Measurements from ENCODE around the gene RPS6KA5. TPM values are rescaled to one million over a fixed set of nuclear protein-coding genes. Genes with fewer than 3 reads are reported as not detected.

RPS6KA5 gene
- total RNA-seq, 2 donors from 2014 or later = 22.1 to 23.3 TPM

- intact Hi-C loops (cut with DNase I, micrococcal nuclease) = loop anchor here in 1 of 2 donors (10.0 kb wide), 1 partner anchor 269 kb away; no protein-coding TSS in a partner anchor
- DNase-seq (no peak), ATAC-seq (no peak)
Measured at GRCh38 chr14:90905531-90905930, 154.9 kb downstream of the RPS6KA5 start.

DNA sequence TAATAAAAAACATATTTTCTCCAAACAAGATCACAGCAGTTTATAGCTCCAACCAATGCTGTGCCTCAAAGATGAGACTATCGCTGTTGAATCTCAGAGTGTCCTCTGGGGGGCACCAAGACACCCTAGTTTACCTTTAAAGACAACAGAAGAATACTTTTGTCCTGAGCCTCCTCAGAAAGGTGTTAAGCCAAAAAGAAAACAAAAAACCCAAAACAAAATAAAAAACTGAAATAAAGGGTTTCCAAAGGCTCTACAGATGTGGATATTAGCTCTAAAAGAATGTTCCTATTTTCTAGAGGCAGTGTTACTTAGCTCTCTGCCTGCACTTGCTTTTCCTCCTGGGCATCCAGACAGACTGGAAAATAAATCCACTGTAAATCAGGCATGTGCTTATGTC is 157.3 kb downstream of the RPS6KA5 start:
- DNase-seq (peak; percentile 45 to 46), ATAC-seq (peak; percentile 96)
- intact Hi-C loops (cut with DNase I, micrococcal nuclease) = loop anchor here (2.0 to 10.0 kb wide), 3 partner anchors 270 to 384 kb away; no protein-coding TSS in a partner anchor

DNA sequence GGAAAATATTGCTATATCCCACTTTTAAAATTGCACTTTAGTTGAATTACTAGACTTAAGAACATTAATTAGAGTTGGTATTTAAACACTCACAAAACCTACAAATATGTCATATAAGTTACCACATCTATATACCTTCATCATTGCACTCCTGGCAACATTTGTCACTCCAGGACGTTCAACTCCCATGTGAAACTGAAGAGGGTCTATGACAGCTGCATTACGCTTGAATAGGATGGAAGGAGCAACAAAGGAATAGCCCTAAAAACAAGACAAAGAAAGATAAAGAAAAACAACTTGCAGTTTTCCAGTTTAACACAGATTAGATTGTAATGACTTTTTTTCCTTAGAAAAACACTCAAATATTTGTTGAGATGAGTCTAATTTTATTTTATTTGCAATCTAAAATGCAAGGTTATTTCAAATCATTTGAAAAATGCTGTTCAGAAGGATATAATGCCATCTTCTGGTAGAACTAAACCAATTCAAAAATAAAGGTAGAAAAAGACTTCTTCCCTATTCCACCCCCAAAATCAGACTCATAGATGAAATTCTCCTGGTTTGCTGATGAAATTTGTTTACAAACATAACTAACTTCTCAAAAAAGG is 159.9 kb downstream of the RPS6KA5 start:
- intact Hi-C loops (cut with DNase I, micrococcal nuclease) = loop anchor here (5.0 to 10.0 kb wide), 2 partner anchors 274 to 387 kb away; no protein-coding TSS in a partner anchor
- no peak for ATAC-seq

GRCh38 chr14:90897022-90897421 is 163.4 kb downstream of the RPS6KA5 start:
- peak; percentile 46 to 50 for DNase-seq
- intact Hi-C loops (cut with DNase I, micrococcal nuclease) = loop anchor here in 1 of 2 donors (10.0 kb wide), 1 partner anchor 168 kb away; the partner anchor contains the start of gene RPS6KA5
- peak; percentile 94 for ATAC-seq

More for the DNA sequence above, 159.9 kb downstream of the RPS6KA5 start:
- DNase-seq = no peak

- ATAC-seq (no peak), DNase-seq (no peak)
- intact Hi-C loops (cut with DNase I, micrococcal nuclease) = loop anchor here in 1 of 2 donors (10.0 kb wide), 1 partner anchor 171 kb away; the partner anchor contains the start of gene RPS6KA5
Measured at GRCh38 chr14:90894241-90894640, 166.2 kb downstream of the RPS6KA5 start.

GRCh38 chr14:90893510-90893909 is 166.9 kb downstream of the RPS6KA5 start:
- ATAC-seq (no peak), DNase-seq (no peak)
- intact Hi-C loops (cut with DNase I, micrococcal nuclease) = loop anchor here in 1 of 2 donors (10.0 kb wide), 1 partner anchor 171 kb away; the partner anchor contains the start of gene RPS6KA5

GRCh38 chr14:90892970-90893369 is 167.5 kb downstream of the RPS6KA5 start:
- DNase-seq (no peak), ATAC-seq (no peak)
- intact Hi-C loops (cut with DNase I, micrococcal nuclease) = loop anchor here in 1 of 2 donors (10.0 kb wide), 1 partner anchor 172 kb away; the partner anchor contains the start of gene RPS6KA5

DNA sequence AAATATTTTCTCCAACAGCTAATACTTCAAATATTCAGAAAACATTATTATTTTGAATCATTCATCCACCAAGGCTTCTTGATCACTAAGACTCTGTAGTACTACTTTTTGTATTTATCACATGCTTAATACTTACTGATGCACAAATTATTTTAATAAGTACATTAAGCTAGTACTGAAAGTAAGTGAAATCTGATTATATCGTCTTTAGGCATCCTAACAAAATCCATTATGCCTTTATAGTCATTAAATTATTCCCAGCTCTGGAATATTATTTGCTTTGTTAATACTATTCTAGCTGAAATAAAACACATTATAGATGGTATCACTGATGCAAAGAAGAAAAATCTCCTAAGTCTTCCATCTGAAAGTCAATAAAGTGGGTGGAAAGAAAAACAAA is 169.1 kb downstream of the RPS6KA5 start:
- no peak for DNase-seq
- ATAC-seq = no peak
- intact Hi-C loops (cut with DNase I, micrococcal nuclease) = loop anchor here in 1 of 2 donors (10.0 kb wide), 1 partner anchor 173 kb away; the partner anchor contains the start of gene RPS6KA5

GRCh38 chr14:90890322-90891020 is 170.0 kb downstream of the RPS6KA5 start:
- DNase-seq = no peak
- ATAC-seq = no peak
- intact Hi-C loops (cut with DNase I, micrococcal nuclease) = loop anchor here in 1 of 2 donors (10.0 kb wide), 1 partner anchor 174 kb away; the partner anchor contains the start of gene RPS6KA5

GRCh38 chr14:90886297-90886815 is 174.1 kb downstream of the RPS6KA5 start:
- no peak for ATAC-seq
- intact Hi-C loops (cut with DNase I, micrococcal nuclease) = no loop called here
- DNase-seq = no peak

- no peak for ATAC-seq
- intact Hi-C loops (cut with DNase I, micrococcal nuclease) = no loop called here
- DNase-seq = no peak
Measured at GRCh38 chr14:90883782-90884181, 176.7 kb downstream of the RPS6KA5 start.

- no peak for ATAC-seq
- intact Hi-C loops (cut with DNase I, micrococcal nuclease) = no loop called here
- DNase-seq = no peak
Measured at GRCh38 chr14:90883197-90883596, 177.2 kb downstream of the RPS6KA5 start.

GRCh38 chr14:90880282-90880681 is 180.2 kb downstream of the RPS6KA5 start:
- ATAC-seq = no peak
- intact Hi-C loops (cut with DNase I, micrococcal nuclease) = no loop called here
- no peak for DNase-seq

DNA sequence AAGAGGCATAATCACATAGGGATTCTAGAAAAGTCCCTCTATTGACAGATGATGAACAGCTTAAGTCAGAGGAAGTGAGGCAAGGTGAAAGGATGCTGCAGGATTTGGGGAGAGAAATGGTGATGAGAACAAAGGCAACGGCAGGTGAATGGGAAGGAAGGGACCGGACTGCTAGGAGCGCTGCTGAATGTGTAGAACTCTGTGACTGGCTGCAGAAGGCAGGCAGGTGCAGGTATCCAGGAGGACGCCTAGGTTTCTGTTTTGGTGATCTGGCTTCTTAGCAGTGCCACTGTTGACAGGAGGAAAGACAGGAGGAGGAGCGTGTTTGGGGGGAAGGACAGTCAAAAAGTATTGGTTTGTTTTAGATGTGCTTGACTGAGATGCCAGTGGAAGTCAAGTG is 185.8 kb downstream of the RPS6KA5 start:
- ATAC-seq (no peak), DNase-seq (no peak)
- intact Hi-C loops (cut with DNase I, micrococcal nuclease) = no loop called here

DNA sequence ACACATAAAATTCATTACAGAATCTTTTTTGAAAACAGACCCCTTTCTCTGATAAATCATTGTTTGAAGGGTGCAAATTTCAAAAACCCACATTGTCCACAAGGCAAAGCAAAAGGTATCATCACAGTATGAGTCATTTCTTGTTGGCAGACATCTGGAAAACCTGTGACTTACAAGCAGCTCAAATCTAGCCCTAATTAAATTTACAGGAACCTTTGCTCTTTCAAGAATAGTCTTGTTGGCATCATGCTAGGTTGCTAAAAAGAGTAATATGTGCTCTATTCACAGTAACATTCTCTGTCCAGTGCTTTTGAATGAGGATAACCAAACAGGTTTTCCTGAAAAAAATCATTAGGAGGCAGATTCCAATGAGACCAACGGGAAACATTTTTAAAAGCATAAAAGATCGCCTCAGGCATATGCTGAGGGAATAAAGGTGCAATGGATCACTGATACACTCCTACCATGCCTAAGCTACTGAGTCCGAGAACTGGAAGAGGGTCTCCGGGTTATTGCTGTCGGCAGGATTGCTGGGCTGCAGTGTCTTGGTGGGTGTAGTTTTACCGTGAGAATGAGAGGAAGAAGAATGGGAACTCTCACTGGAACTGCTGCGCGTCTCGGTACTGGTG is 188.7 kb downstream of the RPS6KA5 start:
- peak; percentile 65 for ATAC-seq
- intact Hi-C loops (cut with DNase I, micrococcal nuclease) = no loop called here
- DNase-seq = no peak

- intact Hi-C loops (cut with DNase I, micrococcal nuclease) = no loop called here
- ATAC-seq = no peak
- DNase-seq = no peak
Measured at GRCh38 chr14:90870950-90871604, 189.4 kb downstream of the RPS6KA5 start.

DNA sequence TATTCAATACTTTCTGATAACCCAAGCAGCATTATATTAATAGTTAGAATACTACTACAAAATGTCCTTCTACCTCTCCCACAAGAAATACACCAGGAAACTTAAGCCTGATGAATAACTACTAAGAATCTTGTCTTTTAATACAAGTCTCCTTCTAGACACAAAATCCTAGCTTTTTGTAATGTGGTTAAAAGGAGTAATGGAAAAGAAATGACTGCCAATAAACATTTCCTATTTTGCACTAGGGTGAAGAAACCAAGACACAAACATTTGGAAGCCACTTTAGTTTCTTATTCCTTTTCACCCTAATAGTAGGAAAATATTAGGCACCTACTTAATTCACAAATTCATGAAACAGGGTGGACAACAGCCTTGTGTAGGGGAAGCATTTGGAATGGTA is 192.9 kb downstream of the RPS6KA5 start:
- ATAC-seq (no peak), DNase-seq (no peak)
- intact Hi-C loops (cut with DNase I, micrococcal nuclease) = no loop called here

GRCh38 chr14:90866833-90867232 is 193.6 kb downstream of the RPS6KA5 start:
- intact Hi-C loops (cut with DNase I, micrococcal nuclease) = no loop called here

DNA sequence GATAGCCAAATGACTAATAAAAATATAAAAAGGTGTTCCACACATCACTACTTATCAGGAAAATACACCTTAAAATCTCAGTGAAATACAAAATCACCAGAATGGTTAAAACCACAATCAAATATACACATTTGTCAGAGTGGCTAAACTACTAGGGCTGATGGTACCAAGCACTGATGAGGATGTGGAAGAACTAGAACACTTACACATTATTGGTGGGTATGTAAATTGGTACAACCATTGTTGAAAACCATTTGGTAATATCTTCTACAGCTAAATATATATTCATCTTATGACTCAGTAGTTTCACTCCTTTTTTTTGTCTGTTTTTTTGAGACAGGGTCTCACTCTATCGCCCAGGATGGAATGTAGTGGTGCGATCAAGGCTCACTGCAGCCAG is 195.7 kb downstream of the RPS6KA5 start:
- ATAC-seq (no peak), DNase-seq (no peak)
- intact Hi-C loops (cut with DNase I, micrococcal nuclease) = no loop called here

More at GRCh38 chr14:90866833-90867232, 193.6 kb downstream of the RPS6KA5 start:
- ATAC-seq (no peak), DNase-seq (no peak)
